Activated B cell treated with CpG ODN at 0.5 μM for 24 hours (primary cell): Measurements from ENCODE around the gene STH. TPM values are rescaled to one million over a fixed set of nuclear protein-coding genes. Genes with fewer than 3 reads are reported as not detected.
"Not testable (repeated sequence)": the region's sequence is repeated elsewhere in the genome, so short reads cannot be mapped to it uniquely, and the experiment has no call there.

Experiments used
- ATAC-seq: fragments of 200-7000 bp; cut with Tn5 transposase; one replicate; pipeline ENCODE4 v1.10.0; 2021; ENCODE audit warnings: low read depth, mild to moderate bottlenecking, moderate library complexity
- CTCF ChIA-PET: fragments of 350-600 bp; sonication (Branson Sonifier 250); formaldehyde crosslinking; loops from one replicate; lab custom pipeline; 2021; ENCODE audit warnings: antibody characterized with exemption; lab: Charles Lee
- POLR2A ChIA-PET: fragments of 350-600 bp; sonication (Branson Sonifier 250); formaldehyde crosslinking; loops from one replicate; lab custom pipeline; 2021; ENCODE audit warnings: antibody characterized with exemption; lab: Charles Lee
- DNase-seq: peaks from one replicate; pipeline ENCODE4 v3.0.0; 2022
- H3K27ac Mint-ChIP-seq: one replicate; pipeline ENCODE4 v1.8.0; 2020; ENCODE audit warnings: mixed read lengths
- H3K27me3 Mint-ChIP-seq: one replicate; pipeline ENCODE4 v1.8.0; 2021; ENCODE audit warnings: mixed read lengths
- H3K36me3 Mint-ChIP-seq: one replicate; pipeline ENCODE4 v1.8.0; 2021; ENCODE audit warnings: low read depth, mixed read lengths
- H3K4me1 Mint-ChIP-seq: one replicate; pipeline ENCODE4 v1.8.0; 2021; ENCODE audit warnings: mixed read lengths
- H3K4me3 Mint-ChIP-seq: one replicate; pipeline ENCODE4 v1.8.0; 2020; ENCODE audit warnings: mild to moderate bottlenecking, mixed read lengths
- H3K9me3 Mint-ChIP-seq: one replicate; pipeline ENCODE4 v1.8.0; 2020; ENCODE audit warnings: mixed read lengths
- CTCF ChIP-seq: fragments of 200-600 bp; IDR thresholded peaks from one replicate; pipeline ENCODE4 v1.8.0; 2022; ENCODE audit warnings: antibody characterized with exemption, mild to moderate bottlenecking
- intact Hi-C: fragments of 100-400 bp; cut with micrococcal nuclease; formaldehyde crosslinking; loops from one replicate; pipeline ENCODE4 v1.15.1; 2024
- total RNA-seq: library from RNA; stranded (reverse); gene quantifications from 2 replicates; pipeline ENCODE4 v1.2.3, GENCODE V29; 2022

The STH gene
- total RNA-seq, 1 donor from 2014 or later = not detected

- CTCF ChIA-PET = interaction anchor here (0.6 to 7.4 kb wide), 11 partner anchors 12 to 284 kb away, joined by 3 to 67 read pairs (median 6); partner anchors contain the start of gene KANSL1
- Mint-ChIP-seq H3K4me3 (no peak overlapping the region), H3K27ac (no peak overlapping the region), H3K27me3 (no peaks in the 10 kb centered on the region), H3K9me3 (no peaks in the 10 kb centered on the region), H3K4me1 (peaks cover 2% of the 10 kb centered on the region), H3K36me3 (no peaks in the 10 kb centered on the region)
- ATAC-seq (peak; percentile 95), DNase-seq (peak; percentile 60)
- intact Hi-C loops = loop anchor here (2.0 to 5.0 kb wide), 4 partner anchors 24 to 210 kb away; partner anchors contain the start of gene KANSL1
- peak; percentile 74 for TF ChIP-seq CTCF
- POLR2A ChIA-PET = interaction anchor here (1.9 kb wide), 1 partner anchor 18 kb away, joined by 4 read pairs; no protein-coding TSS in a partner anchor
These were observed 3.4 kb downstream of the STH start for GRCh38 chr17:46002311-46002972.

GRCh38 chr17:46002973-46003316, 3.9 kb downstream of the STH start:
- TF ChIP-seq CTCF = no peak
- CTCF ChIA-PET = interaction anchor here (1.1 to 7.4 kb wide), 9 partner anchors 12 to 284 kb away, joined by 3 to 67 read pairs (median 8); partner anchors contain the start of gene KANSL1
- intact Hi-C loops = loop anchor here (1.0 to 5.0 kb wide), 5 partner anchors 24 to 210 kb away; partner anchors contain the start of gene KANSL1
- Mint-ChIP-seq H3K27ac (no peak overlapping the region), H3K4me1 (peaks cover 2% of the 10 kb centered on the region), H3K9me3 (no peaks in the 10 kb centered on the region), H3K4me3 (no peak overlapping the region), H3K36me3 (no peaks in the 10 kb centered on the region), H3K27me3 (no peaks in the 10 kb centered on the region)
- POLR2A ChIA-PET = no interaction called here
- ATAC-seq = no peak
- DNase-seq = no peak

GRCh38 chr17:46003907-46004748, 5.1 kb downstream of the STH start:
- ATAC-seq = no peak
- POLR2A ChIA-PET = no interaction called here
- H3K27ac Mint-ChIP-seq = no peak overlapping the region
- H3K9me3 Mint-ChIP-seq = no peaks in the 10 kb centered on the region
- H3K4me3 Mint-ChIP-seq = no peak overlapping the region
- peaks cover 2% of the 10 kb centered on the region for H3K4me1 Mint-ChIP-seq
- CTCF ChIA-PET = interaction anchor here (0.7 to 7.4 kb wide), 14 partner anchors 9 to 283 kb away, joined by 3 to 67 read pairs (median 4); partner anchors contain the start of gene KANSL1
- intact Hi-C loops = loop anchor here (1.0 to 5.0 kb wide), 5 partner anchors 23 to 209 kb away; partner anchors contain the start of gene KANSL1
- DNase-seq = no peak
- no peaks in the 10 kb centered on the region for H3K27me3 Mint-ChIP-seq
- H3K36me3 Mint-ChIP-seq = no peaks in the 10 kb centered on the region
- TF ChIP-seq CTCF = no peak

- DNase-seq, H3K4me3 Mint-ChIP-seq, H3K36me3 Mint-ChIP-seq, H3K4me1 Mint-ChIP-seq, H3K27me3 Mint-ChIP-seq, ATAC-seq, POLR2A ChIA-PET, intact Hi-C loops, CTCF ChIA-PET, H3K27ac Mint-ChIP-seq, H3K9me3 Mint-ChIP-seq: not testable (repeated sequence)
These were observed 7.0 kb downstream of the STH start for GRCh38 chr17:46006082-46006481.

GRCh38 chr17:46007461-46007965, 8.5 kb downstream of the STH start:
- ATAC-seq (no peak), DNase-seq (no peak)
- intact Hi-C loops = no loop called here
- peaks cover 2% of the 10 kb centered on the region for H3K4me1 Mint-ChIP-seq
- no peak overlapping the region for H3K27ac Mint-ChIP-seq
- H3K36me3 Mint-ChIP-seq = no peaks in the 10 kb centered on the region
- POLR2A ChIA-PET = no interaction called here
- no peaks in the 10 kb centered on the region for H3K9me3 Mint-ChIP-seq
- no peaks in the 10 kb centered on the region for H3K27me3 Mint-ChIP-seq
- no peak for TF ChIP-seq CTCF
- CTCF ChIA-PET = interaction anchor here (1.0 kb wide), 1 partner anchor 8 kb away, joined by 3 read pairs; no protein-coding TSS in a partner anchor
- no peak overlapping the region for H3K4me3 Mint-ChIP-seq
